ENCODE measurements around the gene TMEM92. TPM values are rescaled to one million over a fixed set of nuclear protein-coding genes. Genes with fewer than 3 reads are reported as not detected.

The TMEM92 gene
- total RNA-seq, 2 experiments from 2014 or later: not detected

DNA sequence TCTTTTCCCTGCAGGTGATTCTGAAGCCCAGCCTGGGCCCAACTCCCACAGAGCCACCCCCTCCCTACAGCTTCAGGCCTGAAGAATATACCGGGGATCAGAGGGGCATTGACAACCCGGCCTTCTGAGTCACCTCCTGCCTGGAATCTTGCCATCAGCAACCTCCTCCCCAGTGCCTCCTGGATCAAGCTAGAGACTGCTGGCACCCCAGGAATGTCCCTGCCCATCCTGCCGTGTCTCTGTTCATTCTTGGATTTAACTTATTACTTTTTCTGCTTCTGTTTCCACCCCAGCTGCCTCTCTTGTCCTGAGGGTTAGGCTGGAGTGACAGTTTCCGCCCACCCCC, 4.9 kb downstream of the TMEM92 start:
- Histone ChIP-seq H2AFZ (ENCODE audit: low read length) (no peak overlapping the region), H3K79me2 (ENCODE audit: insufficient read depth, low read depth, low read length) (no peaks in the 10 kb centered on the region), H3K9me3 (ENCODE audit: low read length) (no peaks in the 10 kb centered on the region), H3K27ac (ENCODE audit: low read depth, low read length, poor library complexity, severe bottlenecking) (no peak overlapping the region), H3K4me1 (ENCODE audit: insufficient read depth, low read length, poor library complexity, severe bottlenecking) (no peaks in the 10 kb centered on the region), H3K4me2 (ENCODE audit: low read length) (no peak overlapping the region), H3K36me3 (ENCODE audit: insufficient read depth, low read length) (no peaks in the 10 kb centered on the region), H4K20me1 (ENCODE audit: insufficient read depth, low read length) (no peaks in the 10 kb centered on the region), H3K9me2 (ENCODE audit: insufficient read depth, low read length) (no peaks in the 10 kb centered on the region), H3K4me3 (ENCODE audit: low read depth, low read length, poor library complexity, severe bottlenecking) (no peak overlapping the region)
- BruUV-seq (replicated peaks): no TSS peak
- intact Hi-C loops (cut with micrococcal nuclease; ENCODE audit: unreplicated experiment): no loop called here
- POLR2A ChIA-PET: interaction anchor here (1.2 kb wide), 1 partner anchor 37 kb away, joined by 3 read pairs; no protein-coding TSS in a partner anchor
- TF ChIP-seq EZH2phosphoT487 (IDR thresholded peaks at IDR 0.05; ENCODE audit: borderline replicate concordance, low read depth, low read length): no peak
- TF ChIP-seq, protein P1, sequence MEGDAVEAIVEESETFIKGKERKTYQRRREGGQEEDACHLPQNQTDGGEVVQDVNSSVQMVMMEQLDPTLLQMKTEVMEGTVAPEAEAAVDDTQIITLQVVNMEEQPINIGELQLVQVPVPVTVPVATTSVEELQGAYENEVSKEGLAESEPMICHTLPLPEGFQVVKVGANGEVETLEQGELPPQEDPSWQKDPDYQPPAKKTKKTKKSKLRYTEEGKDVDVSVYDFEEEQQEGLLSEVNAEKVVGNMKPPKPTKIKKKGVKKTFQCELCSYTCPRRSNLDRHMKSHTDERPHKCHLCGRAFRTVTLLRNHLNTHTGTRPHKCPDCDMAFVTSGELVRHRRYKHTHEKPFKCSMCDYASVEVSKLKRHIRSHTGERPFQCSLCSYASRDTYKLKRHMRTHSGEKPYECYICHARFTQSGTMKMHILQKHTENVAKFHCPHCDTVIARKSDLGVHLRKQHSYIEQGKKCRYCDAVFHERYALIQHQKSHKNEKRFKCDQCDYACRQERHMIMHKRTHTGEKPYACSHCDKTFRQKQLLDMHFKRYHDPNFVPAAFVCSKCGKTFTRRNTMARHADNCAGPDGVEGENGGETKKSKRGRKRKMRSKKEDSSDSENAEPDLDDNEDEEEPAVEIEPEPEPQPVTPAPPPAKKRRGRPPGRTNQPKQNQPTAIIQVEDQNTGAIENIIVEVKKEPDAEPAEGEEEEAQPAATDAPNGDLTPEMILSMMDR (conservative IDR thresholded peaks at IDR 0.05; ENCODE audit: low read length): no peak
- DNase-seq (ENCODE audit: low spot score): no peak
- CTCF ChIA-PET (ENCODE audit: unreplicated experiment): no interaction called here

DNA sequence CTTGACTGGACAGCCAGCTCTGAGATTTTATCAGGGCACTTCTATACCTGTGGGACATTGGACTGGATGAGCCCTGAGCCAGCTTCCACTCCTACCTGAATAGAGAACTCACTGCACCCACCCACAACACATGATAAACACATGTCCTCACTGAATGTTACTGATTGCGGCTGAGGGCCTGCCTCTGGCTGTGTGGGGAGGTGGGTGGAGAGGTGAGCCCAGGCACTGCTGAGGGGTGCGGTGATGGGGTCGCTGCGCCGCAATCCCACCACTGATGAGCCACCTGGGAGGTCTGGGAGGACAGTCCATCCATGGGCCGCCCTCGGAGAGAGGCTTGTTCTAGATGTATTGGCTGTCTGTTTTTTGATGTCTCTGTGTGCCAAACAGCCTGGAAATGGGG, 5.4 kb downstream of the TMEM92 start:
- H4K20me1 ChIP-seq (ENCODE audit: insufficient read depth, low read length): no peaks in the 10 kb centered on the region
- no peaks in the 10 kb centered on the region for H3K4me1 ChIP-seq (ENCODE audit: insufficient read depth, low read length, poor library complexity, severe bottlenecking)
- no peak overlapping the region for H3K27ac ChIP-seq (ENCODE audit: low read depth, low read length, poor library complexity, severe bottlenecking)
- no TSS peak for BruUV-seq (replicated peaks)
- no peaks in the 10 kb centered on the region for H3K36me3 ChIP-seq (ENCODE audit: insufficient read depth, low read length)
- H3K9me3 ChIP-seq (ENCODE audit: low read length): no peaks in the 10 kb centered on the region
- H2AFZ ChIP-seq (ENCODE audit: low read length): no peak overlapping the region
- no peak for DNase-seq (ENCODE audit: low spot score)
- no peak overlapping the region for H3K4me2 ChIP-seq (ENCODE audit: low read length)
- CTCF ChIA-PET (ENCODE audit: unreplicated experiment): no interaction called here
- intact Hi-C loops (cut with micrococcal nuclease; ENCODE audit: unreplicated experiment): no loop called here
- TF ChIP-seq, protein P1 (conservative IDR thresholded peaks at IDR 0.05; ENCODE audit: low read length): no peak
- TF ChIP-seq EZH2phosphoT487 (IDR thresholded peaks at IDR 0.05; ENCODE audit: borderline replicate concordance, low read depth, low read length): no peak
- no peaks in the 10 kb centered on the region for H3K9me2 ChIP-seq (ENCODE audit: insufficient read depth, low read length)
- no peak overlapping the region for H3K4me3 ChIP-seq (ENCODE audit: low read depth, low read length, poor library complexity, severe bottlenecking)
- POLR2A ChIA-PET: interaction anchor here (1.2 kb wide), 1 partner anchor 37 kb away, joined by 3 read pairs; no protein-coding TSS in a partner anchor
- no peaks in the 10 kb centered on the region for H3K79me2 ChIP-seq (ENCODE audit: insufficient read depth, low read depth, low read length)

DNA sequence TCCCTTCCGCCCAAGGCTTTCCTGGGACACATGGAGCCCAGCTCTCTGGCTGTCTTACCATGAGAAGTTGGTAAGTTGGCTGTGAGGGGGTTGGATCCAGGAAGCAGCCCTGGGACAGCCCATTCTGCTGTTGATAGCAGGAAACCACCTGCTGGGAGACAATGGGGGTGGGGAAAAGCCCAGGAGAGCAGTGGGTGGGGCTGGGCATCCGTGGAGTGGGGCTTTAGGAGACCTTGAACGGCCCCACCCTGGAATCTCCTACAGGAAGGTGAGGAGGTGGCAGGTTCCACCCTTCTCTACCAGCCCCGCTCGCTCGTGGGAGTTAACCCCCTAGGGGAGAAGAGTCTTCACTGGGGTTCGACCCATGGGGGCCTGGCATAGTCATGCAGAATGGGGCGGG, 5.8 kb downstream of the TMEM92 start:
- no TSS peak for BruUV-seq (replicated peaks)
- no peak overlapping the region for H3K4me3 ChIP-seq (ENCODE audit: low read depth, low read length, poor library complexity, severe bottlenecking)
- no peaks in the 10 kb centered on the region for H4K20me1 ChIP-seq (ENCODE audit: insufficient read depth, low read length)
- ChIA-PET CTCF (ENCODE audit: unreplicated experiment) (no interaction called here), POLR2A (interaction anchor here (1.2 kb wide), 1 partner anchor 37 kb away, joined by 3 read pairs; no protein-coding TSS in a partner anchor)
- intact Hi-C loops (cut with micrococcal nuclease; ENCODE audit: unreplicated experiment): no loop called here
- no peaks in the 10 kb centered on the region for H3K9me3 ChIP-seq (ENCODE audit: low read length)
- no peaks in the 10 kb centered on the region for H3K36me3 ChIP-seq (ENCODE audit: insufficient read depth, low read length)
- DNase-seq (ENCODE audit: low spot score): no peak
- H3K79me2 ChIP-seq (ENCODE audit: insufficient read depth, low read depth, low read length): no peaks in the 10 kb centered on the region
- no peak overlapping the region for H3K4me2 ChIP-seq (ENCODE audit: low read length)
- H3K4me1 ChIP-seq (ENCODE audit: insufficient read depth, low read length, poor library complexity, severe bottlenecking): no peaks in the 10 kb centered on the region
- no peak overlapping the region for H3K27ac ChIP-seq (ENCODE audit: low read depth, low read length, poor library complexity, severe bottlenecking)
- TF ChIP-seq, protein P1 (conservative IDR thresholded peaks at IDR 0.05; ENCODE audit: low read length): no peak
- no peak for TF ChIP-seq EZH2phosphoT487 (IDR thresholded peaks at IDR 0.05; ENCODE audit: borderline replicate concordance, low read depth, low read length)
- H2AFZ ChIP-seq (ENCODE audit: low read length): no peak overlapping the region
- H3K9me2 ChIP-seq (ENCODE audit: insufficient read depth, low read length): no peaks in the 10 kb centered on the region

Measured in OCI-LY7 (cell line).